Lower leg skin (tissue), 3 donors: ENCODE measurements around the gene B4GALT3.

Experiments used
- CTCF ChIP-seq, 3 donors: fragments of 450-650 bp; IDR thresholded peaks; one replicate each; pipeline ENCODE4 v1.5.1; 2016; ENCODE audit warnings: antibody characterized with exemption in 3 of 3, mild to moderate bottlenecking in 3 of 3, moderate library complexity in 2 of 3
- POLR2A ChIP-seq, 2 donors: fragments of 450-650 bp; IDR thresholded peaks; one replicate each; pipeline ENCODE4 v1.6.1; 2016 to 2017; ENCODE audit warnings: antibody characterized with exemption in 2 of 2, mild to moderate bottlenecking in 1 of 2, moderate library complexity in 1 of 2

GRCh38 chr1:161220002-161220401 lies 42.7 kb upstream of the B4GALT3 start:
- no peak for TF ChIP-seq CTCF (IDR thresholded peaks at IDR 0.05)
- TF ChIP-seq POLR2A (IDR thresholded peaks at IDR 0.05), result no peak
